Peyer's patch (tissue), 4 donors: Measurements from ENCODE around the gene CAMK2B. TPM values are rescaled to one million over a fixed set of nuclear protein-coding genes. Genes with fewer than 3 reads are reported as not detected.

Source experiments
- DNase-seq, 3 donors: peaks; one replicate each; pipeline ENCODE4 v3.0.0-alpha.2; 2017 to 2019
- H3K27ac ChIP-seq, 4 donors: fragments of 200-600 bp; sonication (generic); one replicate each; pipeline ENCODE4 v1.5.1; 2016 to 2019
- H3K27me3 ChIP-seq, 2 donors: fragments of 200-600 bp; sonication (generic); one replicate each; pipeline ENCODE4 v1.5.1; 2019
- H3K36me3 ChIP-seq, 3 donors: fragments of 200-600 bp; sonication (generic); one replicate each; pipeline ENCODE4 v1.5.1; 2016 to 2019
- H3K4me1 ChIP-seq, 4 donors: fragments of 200-600 bp; sonication (generic); one replicate each; pipeline ENCODE4 v1.5.1; 2016 to 2019
- H3K4me3 ChIP-seq, 4 donors: fragments of 200-600 bp; sonication (generic); 1 replicate in 3 of 4; 2 replicates in 1 of 4; pipeline ENCODE4 v1.5.1; 2016 to 2019; ENCODE audit warnings: mild to moderate bottlenecking in 1 of 4
- H3K9me3 ChIP-seq, 4 donors: fragments of 200-600 bp; sonication (generic); one replicate each; pipeline ENCODE4 v1.5.1; 2016 to 2019; ENCODE audit warnings: mild to moderate bottlenecking in 1 of 4
- POLR2A ChIP-seq, 2 donors: fragments of 450-650 bp; IDR thresholded peaks; one replicate each; pipeline ENCODE4 v1.5.1; 2017; ENCODE audit warnings: antibody characterized with exemption in 2 of 2, mild to moderate bottlenecking in 2 of 2, moderate library complexity in 2 of 2
- total RNA-seq, 4 donors: library from RNA; depleted of rRNA; stranded (reverse); fragments of >200 nt; gene quantifications; one replicate each; pipeline ENCODE4 v1.1.0, GENCODE V29; 2016
- TF ChIP-seq, protein P1 (sequence below), 6 experiments: fragments of 450-650 bp in 4 of 6; fragments of 200-600 bp in 2 of 6; sonication (generic) in 1 of 6; IDR thresholded peaks; one replicate each; pipeline ENCODE4 v1.5.1; 2017 to 2019; ENCODE audit warnings: antibody characterized with exemption in 6 of 6, mild to moderate bottlenecking in 3 of 6, moderate library complexity in 1 of 6

Gene CAMK2B
- total RNA-seq, 4 donors from 2014 or later: 0.67 to 3.9 (median 2.2) TPM

GRCh38 chr7:44368455-44368854, 43.1 kb upstream of the CAMK2B start:
- Histone ChIP-seq H3K36me3 (no peaks in the 10 kb centered on the region), H3K27ac (no peak overlapping the region), H3K4me1 (no peaks in the 10 kb centered on the region), H3K27me3 (no peaks in the 10 kb centered on the region), H3K9me3 (no peaks in the 10 kb centered on the region), H3K4me3 (no peak overlapping the region)
- no peak for DNase-seq
- TF ChIP-seq POLR2A (IDR thresholded peaks at IDR 0.05): no peak
- TF ChIP-seq, protein P1, sequence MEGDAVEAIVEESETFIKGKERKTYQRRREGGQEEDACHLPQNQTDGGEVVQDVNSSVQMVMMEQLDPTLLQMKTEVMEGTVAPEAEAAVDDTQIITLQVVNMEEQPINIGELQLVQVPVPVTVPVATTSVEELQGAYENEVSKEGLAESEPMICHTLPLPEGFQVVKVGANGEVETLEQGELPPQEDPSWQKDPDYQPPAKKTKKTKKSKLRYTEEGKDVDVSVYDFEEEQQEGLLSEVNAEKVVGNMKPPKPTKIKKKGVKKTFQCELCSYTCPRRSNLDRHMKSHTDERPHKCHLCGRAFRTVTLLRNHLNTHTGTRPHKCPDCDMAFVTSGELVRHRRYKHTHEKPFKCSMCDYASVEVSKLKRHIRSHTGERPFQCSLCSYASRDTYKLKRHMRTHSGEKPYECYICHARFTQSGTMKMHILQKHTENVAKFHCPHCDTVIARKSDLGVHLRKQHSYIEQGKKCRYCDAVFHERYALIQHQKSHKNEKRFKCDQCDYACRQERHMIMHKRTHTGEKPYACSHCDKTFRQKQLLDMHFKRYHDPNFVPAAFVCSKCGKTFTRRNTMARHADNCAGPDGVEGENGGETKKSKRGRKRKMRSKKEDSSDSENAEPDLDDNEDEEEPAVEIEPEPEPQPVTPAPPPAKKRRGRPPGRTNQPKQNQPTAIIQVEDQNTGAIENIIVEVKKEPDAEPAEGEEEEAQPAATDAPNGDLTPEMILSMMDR (IDR thresholded peaks at IDR 0.05): no peak

DNA sequence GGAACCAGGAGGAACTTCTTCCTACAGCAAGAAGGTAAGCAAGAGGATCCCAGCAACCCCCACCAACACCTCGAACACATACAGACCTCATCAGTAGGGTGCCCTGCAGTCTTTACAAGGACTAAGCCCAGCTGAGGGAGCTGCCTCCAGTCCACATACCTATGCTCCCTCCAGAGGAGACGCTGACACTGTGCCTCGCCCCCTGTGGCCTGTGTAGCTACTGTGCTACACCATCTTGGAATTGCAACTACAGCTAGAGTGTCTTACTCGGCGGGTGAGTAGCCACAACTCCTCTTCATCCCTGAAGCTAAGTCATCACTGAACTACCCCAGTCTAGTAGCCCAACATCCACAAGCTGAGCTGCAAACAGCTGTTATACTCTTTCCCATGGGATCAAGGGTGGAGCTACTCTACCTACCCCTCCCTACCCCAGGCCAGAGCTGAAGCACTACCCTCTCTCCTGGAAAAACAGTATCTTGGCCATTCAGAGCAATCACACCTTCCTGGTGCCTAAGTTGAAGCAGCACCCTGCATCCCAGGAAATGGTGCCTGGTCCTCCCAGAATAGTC, 42.2 kb upstream of the CAMK2B start:
- Histone ChIP-seq H3K4me1 (no peaks in the 10 kb centered on the region), H3K27ac (no peak overlapping the region), H3K4me3 (no peak overlapping the region), H3K36me3 (no peaks in the 10 kb centered on the region), H3K27me3 (no peaks in the 10 kb centered on the region), H3K9me3 (no peaks in the 10 kb centered on the region)
- no peak for DNase-seq
- TF ChIP-seq, protein P1 (IDR thresholded peaks at IDR 0.05): no peak
- no peak for TF ChIP-seq POLR2A (IDR thresholded peaks at IDR 0.05)

DNA sequence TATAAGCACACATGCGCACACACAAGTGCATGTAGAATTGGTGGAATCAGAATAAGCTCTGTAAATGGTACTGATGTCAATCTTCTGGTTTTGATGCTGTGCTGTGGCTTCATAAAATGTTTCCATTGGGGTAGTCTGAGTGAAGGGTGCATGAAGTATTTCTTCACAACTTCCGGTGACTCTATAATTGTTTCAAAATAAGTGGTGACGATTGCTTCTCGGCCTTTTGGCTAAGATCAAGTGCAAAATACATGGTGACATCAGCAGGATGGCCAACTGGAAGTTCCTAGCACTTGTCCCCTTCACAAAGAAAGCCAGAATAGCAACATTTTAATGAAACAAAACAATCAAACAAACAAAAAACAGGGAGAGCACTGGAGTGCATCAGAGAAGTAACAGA, 41.6 kb upstream of the CAMK2B start:
- no peaks in the 10 kb centered on the region for H3K27me3 ChIP-seq
- TF ChIP-seq, protein P1 (IDR thresholded peaks at IDR 0.05): no peak
- no peak for TF ChIP-seq POLR2A (IDR thresholded peaks at IDR 0.05)
- H3K36me3 ChIP-seq: no peaks in the 10 kb centered on the region
- no peak overlapping the region for H3K4me3 ChIP-seq
- DNase-seq: no peak
- H3K27ac ChIP-seq: no peak overlapping the region
- H3K9me3 ChIP-seq: no peaks in the 10 kb centered on the region
- H3K4me1 ChIP-seq: no peaks in the 10 kb centered on the region

GRCh38 chr7:44353668-44354067, 28.3 kb upstream of the CAMK2B start:
- Histone ChIP-seq H3K4me3 (no peak overlapping the region), H3K4me1 (no peaks in the 10 kb centered on the region), H3K9me3 (no peaks in the 10 kb centered on the region), H3K27ac (no peak overlapping the region), H3K36me3 (no peaks in the 10 kb centered on the region), H3K27me3 (no peaks in the 10 kb centered on the region)
- TF ChIP-seq, protein P1 (IDR thresholded peaks at IDR 0.05): no peak
- TF ChIP-seq POLR2A (IDR thresholded peaks at IDR 0.05): no peak
- no peak for DNase-seq

DNA sequence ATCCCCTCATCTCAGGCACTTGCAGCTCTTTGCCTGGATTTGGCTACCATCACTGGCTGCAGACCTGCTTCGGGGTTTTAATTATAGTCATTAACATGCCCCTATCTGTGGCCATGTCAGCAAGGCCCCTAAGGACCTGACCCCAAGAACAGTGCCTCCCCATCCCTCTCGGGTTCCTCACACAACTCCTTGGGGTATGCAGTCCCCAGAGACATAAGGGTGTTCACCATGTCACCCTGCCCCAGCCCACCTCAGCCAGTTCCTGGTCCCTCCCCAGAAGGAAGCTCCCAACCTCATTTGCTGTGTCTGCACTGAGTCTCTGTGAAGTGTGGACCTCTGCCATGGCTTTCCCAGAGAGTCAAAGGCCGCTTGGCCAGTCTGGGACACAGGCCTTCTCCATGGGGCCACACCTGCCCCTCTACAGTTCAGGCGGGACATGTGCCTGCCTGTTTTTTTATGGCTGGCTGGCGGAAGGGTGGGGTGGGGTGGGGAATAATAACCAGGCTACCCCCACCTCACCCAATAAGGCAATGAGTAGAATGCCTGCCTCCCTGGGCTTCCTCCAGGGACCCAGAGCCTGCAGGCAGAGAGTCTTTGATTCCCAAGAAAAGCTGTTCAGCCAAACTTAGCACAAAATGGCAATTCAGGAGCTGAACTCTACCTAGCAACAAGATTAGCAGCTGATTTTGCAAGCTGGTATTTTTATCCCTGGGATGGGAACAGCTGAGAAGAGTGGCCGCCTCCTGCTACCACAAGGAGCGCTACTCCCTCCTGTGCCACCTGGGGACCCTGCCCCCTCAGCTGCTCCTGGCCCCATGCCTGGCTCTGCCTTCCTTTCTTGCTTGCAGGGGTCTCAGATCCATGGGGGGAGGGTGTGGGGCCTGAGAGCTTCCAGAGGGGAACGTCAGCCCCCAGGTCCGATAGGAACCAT, 23.7 kb upstream of the CAMK2B start:
- no peak overlapping the region for H3K4me3 ChIP-seq
- H3K27me3 ChIP-seq: no peaks in the 10 kb centered on the region
- no peaks in the 10 kb centered on the region for H3K9me3 ChIP-seq
- H3K36me3 ChIP-seq: no peaks in the 10 kb centered on the region
- H3K27ac ChIP-seq: no peak overlapping the region
- TF ChIP-seq, protein P1 (IDR thresholded peaks at IDR 0.05): no peak
- TF ChIP-seq POLR2A (IDR thresholded peaks at IDR 0.05): no peak
- no peak for DNase-seq
- H3K4me1 ChIP-seq: no peaks in the 10 kb centered on the region
